ENCODE data around the gene TATDN3.

- TF ChIP-seq EZH2phosphoT487 (IDR thresholded peaks at IDR 0.05; ENCODE audit: low read length) (no peak), CTCF (IDR thresholded peaks at IDR 0.05; ENCODE audit: low read length) (no peak), EZH2 (optimal IDR thresholded peaks at IDR 0.05; ENCODE audit: low read depth, low read length) (no peak)
Observed at GRCh38 chr1:212816567-212817278, 25.0 kb downstream of the TATDN3 start.

Measured in MM.1S (cell line).